HUES64 (cell line): ENCODE measurements around the gene RPRD1A. TPM values are rescaled to one million over a fixed set of nuclear protein-coding genes. Genes with fewer than 3 reads are reported as not detected.
"Not testable (repeated sequence)": the region's sequence is repeated elsewhere in the genome, so short reads cannot be mapped to it uniquely, and the experiment has no call there.

Source experiments
- H3K27ac ChIP-seq: 2 replicates; pipeline ENCODE4 v1.7.0; 2013; ENCODE audit warnings: low read depth, low read length, inconsistent platforms
- H3K27me3 ChIP-seq: 2 replicates; pipeline ENCODE4 v1.6.1; 2013; ENCODE audit warnings: mild to moderate bottlenecking, low read length; ENCODE audit not compliant: insufficient read depth
- H3K36me3 ChIP-seq: 2 replicates; pipeline ENCODE4 v1.6.1; 2013; ENCODE audit warnings: mild to moderate bottlenecking, low read length; ENCODE audit not compliant: insufficient read depth
- H3K4me1 ChIP-seq: 2 replicates; pipeline ENCODE4 v1.6.1; 2013; ENCODE audit warnings: mild to moderate bottlenecking, low read length, moderate library complexity; ENCODE audit not compliant: insufficient read depth
- H3K4me3 ChIP-seq: 2 replicates; pipeline ENCODE4 v1.5.1; 2013; ENCODE audit warnings: mild to moderate bottlenecking, low read length, moderate library complexity
- H3K9ac ChIP-seq: 2 replicates; pipeline ENCODE4 v1.6.1; 2013; ENCODE audit warnings: mild to moderate bottlenecking, low read depth, low read length
- H3K9me3 ChIP-seq: 2 replicates; pipeline ENCODE4 v1.6.1; 2013; ENCODE audit warnings: low read depth, low read length; ENCODE audit not compliant: insufficient read depth
- WGBS: fragments of 150-250, 120-280 bp; methylation state at CpG from one replicate; pipeline ENCODE4 v1.1.7; 2013; ENCODE audit warnings: missing lambda C conversion rate; 5-methylcytosine and 5-hydroxymethylcytosine counted together
- polyA plus RNA-seq, 2 experiments: library from polyadenylated mRNA; stranded (reverse); fragments of 50-300 nt; gene quantifications; one replicate each; pipeline ENCODE4 v1.2.3, GENCODE V29; 2013

RPRD1A gene, protein sequence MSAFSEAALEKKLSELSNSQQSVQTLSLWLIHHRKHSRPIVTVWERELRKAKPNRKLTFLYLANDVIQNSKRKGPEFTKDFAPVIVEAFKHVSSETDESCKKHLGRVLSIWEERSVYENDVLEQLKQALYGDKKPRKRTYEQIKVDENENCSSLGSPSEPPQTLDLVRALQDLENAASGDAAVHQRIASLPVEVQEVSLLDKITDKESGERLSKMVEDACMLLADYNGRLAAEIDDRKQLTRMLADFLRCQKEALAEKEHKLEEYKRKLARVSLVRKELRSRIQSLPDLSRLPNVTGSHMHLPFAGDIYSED
- 63.4 TPM for polyA plus RNA-seq (2013, experiment 1 of 2)
- 72.2 TPM for polyA plus RNA-seq (2013, experiment 2 of 2)

DNA sequence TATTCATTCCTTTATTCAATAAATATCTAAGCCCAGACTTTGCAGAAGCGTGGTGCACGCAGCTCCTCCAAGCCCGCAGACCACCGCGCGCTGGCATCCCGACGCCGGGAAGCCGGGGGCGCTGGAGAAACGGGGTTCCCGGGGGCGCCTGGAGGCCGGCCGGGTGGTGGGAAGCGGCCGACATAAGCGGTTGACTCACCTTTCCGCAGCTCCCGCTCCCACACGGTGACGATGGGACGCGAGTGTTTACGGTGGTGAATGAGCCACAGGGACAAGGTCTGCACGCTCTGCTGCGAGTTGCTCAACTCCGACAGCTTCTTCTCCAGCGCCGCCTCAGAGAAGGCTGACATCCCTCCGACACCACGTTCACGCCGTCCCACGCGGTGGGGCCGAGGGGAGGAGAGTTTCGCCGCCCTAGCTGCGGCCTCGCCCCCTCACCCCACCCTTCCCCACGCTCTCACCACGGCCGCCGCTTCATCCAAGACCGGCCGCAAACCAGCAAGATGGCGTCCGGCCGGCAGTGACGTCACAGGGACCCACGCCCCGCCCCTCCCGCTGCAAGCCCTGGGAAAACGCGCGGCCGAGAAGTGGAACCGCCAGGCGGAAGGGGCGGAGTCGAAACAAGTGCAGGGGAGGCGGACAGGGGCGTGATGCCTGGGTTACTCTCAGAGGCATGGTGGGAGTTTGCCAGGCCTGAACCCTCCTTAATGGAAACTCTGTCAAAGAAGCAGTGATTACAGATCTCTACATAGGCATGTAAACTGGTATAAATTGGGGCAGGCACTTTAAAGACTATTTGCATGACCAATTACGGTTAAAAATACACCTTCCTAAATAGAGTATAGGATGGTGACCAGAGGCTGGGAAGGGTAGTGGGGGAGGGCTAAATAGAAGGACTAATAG, at the start of gene RPRD1A:
Gene RPRD1A, minus strand, starts transcription at position 505 of the 903 bp plus-strand sequence. Its CDS starts 155 bp downstream, at position 350.
- peak within 1 kb of the TSS; percentile 93 for H3K9ac ChIP-seq
- H3K4me1 ChIP-seq = peaks cover 14% of the 10 kb centered on the region; the same call in 1 of the 2 replicates
- H3K9me3 ChIP-seq = no peaks in the 10 kb centered on the region
- WGBS = under 1% methylated on average over 65 of the region's 66 CpGs
- no peaks in the 10 kb centered on the region for H3K27me3 ChIP-seq
- peaks cover 5% of the 10 kb centered on the region for H3K36me3 ChIP-seq
- peak within 1 kb of the TSS; percentile 98 for H3K4me3 ChIP-seq
- peak within 1 kb of the TSS; percentile 81 for H3K27ac ChIP-seq

DNA sequence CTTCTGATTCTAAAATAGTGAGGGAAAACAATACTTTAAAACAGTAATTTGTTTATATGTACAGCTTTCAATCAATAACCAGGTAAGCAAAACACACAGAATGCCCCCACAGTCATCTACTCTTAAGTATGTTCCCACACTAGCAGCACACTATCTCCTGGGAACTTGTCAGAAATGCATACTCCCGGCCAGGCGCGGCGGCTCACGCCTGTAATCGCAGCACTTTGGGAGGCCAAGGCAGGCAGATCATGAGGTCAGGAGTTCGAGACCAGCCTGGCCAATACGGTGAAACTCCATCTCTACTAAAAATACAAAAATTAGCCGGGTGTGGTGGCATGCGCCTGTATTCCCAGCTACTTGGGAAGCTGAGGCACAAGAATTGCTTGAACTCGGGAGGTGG, 49.4 kb upstream of the RPRD1A start:
- H3K4me1 ChIP-seq, H3K9me3 ChIP-seq, H3K4me3 ChIP-seq, H3K27ac ChIP-seq, H3K27me3 ChIP-seq, H3K9ac ChIP-seq: not testable (repeated sequence)
- WGBS = 97% methylated on average over 11 of the region's 11 CpGs
- H3K36me3 ChIP-seq = peaks cover 94% of the 10 kb centered on the region

DNA sequence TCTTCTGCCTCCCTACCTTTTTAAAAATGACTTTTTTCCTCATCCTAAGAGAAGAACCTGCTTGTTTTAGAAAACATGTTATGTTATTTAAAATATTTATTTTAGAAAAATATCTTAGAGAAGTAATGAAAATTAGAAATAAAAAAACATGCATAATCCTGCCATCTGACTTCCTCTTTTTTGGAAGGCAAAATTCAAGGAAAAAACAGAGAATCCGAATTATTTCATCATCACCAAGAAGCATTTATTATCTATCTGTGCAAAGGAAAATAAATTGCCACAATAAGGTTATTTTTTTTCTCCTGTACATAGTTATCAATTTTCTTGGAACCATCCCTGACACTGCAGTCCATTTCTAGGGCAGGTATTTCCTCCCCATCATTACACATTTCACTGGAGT, 47.4 kb upstream of the RPRD1A start:
- H3K4me1 ChIP-seq = no peaks in the 10 kb centered on the region
- H3K27me3 ChIP-seq = no peaks in the 10 kb centered on the region
- no peaks in the 10 kb centered on the region for H3K9me3 ChIP-seq
- H3K27ac ChIP-seq = no peak overlapping the region
- H3K4me3 ChIP-seq = no peak overlapping the region
- no peak overlapping the region for H3K9ac ChIP-seq
- peaks cover 94% of the 10 kb centered on the region for H3K36me3 ChIP-seq
- 90% methylated on average over 1 of the region's 1 CpG for WGBS

DNA sequence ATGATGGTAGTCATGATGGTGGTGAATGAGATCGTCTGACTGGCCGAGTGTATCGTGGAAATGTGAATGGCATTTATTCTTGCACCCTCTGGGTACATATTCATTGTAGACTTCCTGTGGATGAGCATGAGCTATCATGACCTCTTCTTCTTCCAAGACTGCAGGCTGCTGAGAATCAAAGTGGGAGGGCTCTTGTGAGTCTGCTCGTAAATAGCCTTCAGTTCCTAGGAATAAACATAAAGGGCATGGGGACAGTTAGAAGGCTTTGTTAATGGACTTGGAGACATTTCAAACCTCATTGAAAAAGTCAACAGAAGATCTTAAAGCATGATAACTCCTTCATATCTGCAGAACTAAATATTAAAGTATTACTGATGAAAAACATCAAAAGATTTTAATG, 46.9 kb upstream of the RPRD1A start:
- Histone ChIP-seq H3K27me3 (no peaks in the 10 kb centered on the region), H3K27ac (no peak overlapping the region), H3K9me3 (no peaks in the 10 kb centered on the region), H3K36me3 (peaks cover 94% of the 10 kb centered on the region), H3K4me3 (no peak overlapping the region), H3K4me1 (no peaks in the 10 kb centered on the region), H3K9ac (no peak overlapping the region)
- 95% methylated on average over 4 of the region's 4 CpGs for whole genome bisulfite sequencing

DNA sequence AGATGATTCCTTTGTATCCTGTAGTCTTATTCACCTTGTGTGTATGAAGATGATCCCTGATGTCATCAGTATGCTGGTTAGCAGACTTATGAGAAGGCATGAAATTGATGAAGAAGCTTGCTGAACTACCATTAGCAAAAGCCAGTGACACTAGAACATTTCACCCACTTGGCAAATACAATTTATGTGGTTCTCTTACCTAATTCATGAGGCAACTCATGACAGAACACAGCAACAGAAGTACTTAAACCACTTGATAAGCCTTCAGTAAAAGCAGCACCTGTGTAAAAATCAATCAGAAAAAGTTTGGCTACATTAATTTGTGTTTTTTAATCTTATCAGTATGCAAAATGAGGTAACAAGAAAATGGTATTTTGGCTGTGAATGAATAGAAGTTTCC, 44.9 kb upstream of the RPRD1A start:
- Histone ChIP-seq H3K9ac (no peak overlapping the region), H3K4me3 (no peak overlapping the region), H3K9me3 (no peaks in the 10 kb centered on the region), H3K27me3 (no peaks in the 10 kb centered on the region), H3K4me1 (no peaks in the 10 kb centered on the region), H3K36me3 (peaks cover 89% of the 10 kb centered on the region), H3K27ac (no peak overlapping the region)

DNA sequence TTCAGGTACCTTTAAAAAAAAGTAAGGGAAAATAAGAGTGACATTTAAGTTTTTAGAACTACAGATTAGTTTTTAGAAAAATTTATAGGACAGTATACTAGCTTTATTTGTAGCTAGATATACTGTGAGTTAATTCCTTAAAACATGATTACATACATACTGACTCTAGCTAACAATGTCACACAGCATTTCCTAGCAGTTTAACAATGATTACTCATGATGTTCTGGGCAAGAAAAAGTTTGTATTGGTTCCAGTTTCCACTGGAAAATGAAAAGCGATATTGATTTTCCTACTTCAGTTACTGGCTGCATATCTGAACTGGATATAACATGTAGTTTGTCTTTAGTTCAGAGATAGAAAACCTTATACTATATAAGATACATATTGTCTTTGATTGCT, 42.4 kb upstream of the RPRD1A start:
- peaks cover 66% of the 10 kb centered on the region for H3K36me3 ChIP-seq
- no peak overlapping the region for H3K4me3 ChIP-seq
- H3K9me3 ChIP-seq = no peaks in the 10 kb centered on the region
- no peaks in the 10 kb centered on the region for H3K4me1 ChIP-seq
- no peak overlapping the region for H3K27ac ChIP-seq
- H3K27me3 ChIP-seq = no peaks in the 10 kb centered on the region
- no CpG with 5 or more reads among the region's 1 CpG for WGBS
- no peak overlapping the region for H3K9ac ChIP-seq

DNA sequence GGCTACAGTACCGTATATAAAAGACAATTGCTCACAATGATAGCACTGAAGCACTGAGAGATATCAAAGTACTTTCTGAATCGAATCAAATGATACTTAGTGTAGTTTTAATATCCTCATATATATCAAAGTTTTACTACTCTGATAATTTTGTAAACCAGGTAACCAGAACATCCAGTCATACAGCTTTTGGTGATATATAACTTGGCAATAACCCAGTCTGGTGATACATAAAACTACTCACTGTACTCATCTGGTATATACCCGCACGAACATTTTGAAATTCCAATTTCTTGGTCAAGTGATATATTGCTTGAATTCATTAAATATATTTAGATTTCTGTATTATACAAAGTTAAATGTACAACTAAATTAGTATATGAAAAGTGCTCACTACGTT, 41.2 kb upstream of the RPRD1A start:
- no peaks in the 10 kb centered on the region for H3K4me1 ChIP-seq
- no peaks in the 10 kb centered on the region for H3K27me3 ChIP-seq
- H3K4me3 ChIP-seq = no peak overlapping the region
- no peak overlapping the region for H3K27ac ChIP-seq
- H3K9ac ChIP-seq = no peak overlapping the region
- no peaks in the 10 kb centered on the region for H3K9me3 ChIP-seq
- WGBS = 100% methylated on average over 1 of the region's 5 CpGs
- H3K36me3 ChIP-seq = peaks cover 54% of the 10 kb centered on the region

DNA sequence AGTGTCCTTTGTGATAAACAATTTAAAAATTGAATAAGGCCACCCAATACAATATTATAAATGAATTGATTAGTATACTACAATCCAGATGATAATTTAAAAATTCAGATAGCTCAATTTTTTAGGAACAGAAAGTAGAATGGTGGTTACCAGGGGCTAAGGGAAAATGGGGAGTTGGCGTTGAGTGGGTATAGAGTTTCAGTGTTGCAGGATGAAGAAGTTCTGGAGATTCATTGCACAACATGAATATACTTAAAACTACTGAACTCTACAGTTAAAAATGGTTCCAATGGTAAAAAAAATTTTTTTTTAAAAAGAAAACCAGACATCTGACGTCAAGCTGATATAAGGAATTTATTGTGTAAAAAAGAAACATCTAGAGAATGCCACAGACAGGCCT, 40.8 kb upstream of the RPRD1A start:
- peaks cover 50% of the 10 kb centered on the region for H3K36me3 ChIP-seq
- H3K9me3 ChIP-seq = 0 out of 2 replicates have a peak, but pooled peaks cover 3% of the 10 kb centered on the region
- WGBS = 67% methylated on average over 1 of the region's 2 CpGs
- no peak overlapping the region for H3K27ac ChIP-seq
- H3K27me3 ChIP-seq = no peaks in the 10 kb centered on the region
- H3K4me1 ChIP-seq = no peaks in the 10 kb centered on the region
- H3K9ac ChIP-seq = no peak overlapping the region
- no peak overlapping the region for H3K4me3 ChIP-seq

DNA sequence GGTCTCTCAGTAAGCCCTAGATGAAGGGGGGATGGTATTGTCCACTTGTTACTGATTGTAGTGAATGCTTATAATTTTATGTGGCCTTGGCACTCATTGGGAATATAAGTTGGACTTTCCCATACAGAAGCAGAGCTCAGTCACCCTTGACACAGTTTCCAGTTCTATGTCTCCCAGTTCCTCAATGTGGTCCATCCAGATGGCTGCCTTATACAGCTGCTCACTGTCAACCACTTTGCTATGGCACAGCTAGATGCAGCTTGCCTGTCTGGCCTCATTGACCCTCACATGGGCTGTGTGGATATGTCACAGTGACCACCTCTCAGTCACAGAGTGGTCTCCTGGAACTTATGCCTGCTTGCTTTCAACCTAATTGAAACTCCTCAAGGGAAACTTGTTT, 40.1 kb upstream of the RPRD1A start:
- no peak overlapping the region for H3K27ac ChIP-seq
- H3K4me1 ChIP-seq = no peaks in the 10 kb centered on the region
- no peaks in the 10 kb centered on the region for H3K27me3 ChIP-seq
- H3K9ac ChIP-seq = no peak overlapping the region
- peaks cover 10% of the 10 kb centered on the region for H3K9me3 ChIP-seq
- no peak overlapping the region for H3K4me3 ChIP-seq
- peaks cover 43% of the 10 kb centered on the region for H3K36me3 ChIP-seq

DNA sequence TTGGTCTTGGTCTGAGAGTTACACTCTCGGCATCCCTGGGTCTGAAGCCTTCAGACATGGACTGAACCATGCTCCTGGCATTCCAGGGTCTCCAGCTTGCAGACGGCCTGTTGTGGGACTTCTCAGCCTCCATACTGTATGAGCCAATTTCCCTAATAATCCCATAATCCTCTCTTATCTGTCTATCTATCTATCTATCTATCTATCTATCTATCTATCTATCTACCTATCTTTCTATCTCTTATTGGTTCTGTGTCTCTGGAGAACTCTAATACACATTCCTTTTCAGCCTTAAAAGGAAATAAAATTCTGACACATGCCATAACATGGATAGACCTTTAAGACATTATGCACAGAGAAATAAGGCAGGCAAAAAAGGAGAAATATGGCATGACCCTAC, 37.4 kb upstream of the RPRD1A start:
- Histone ChIP-seq H3K27ac (no peak overlapping the region), H3K9ac (no peak overlapping the region), H3K36me3 (peaks cover 16% of the 10 kb centered on the region), H3K9me3 (peaks cover 20% of the 10 kb centered on the region), H3K4me1 (no peaks in the 10 kb centered on the region), H3K4me3 (no peak overlapping the region), H3K27me3 (no peaks in the 10 kb centered on the region)
- WGBS = 83% methylated on average over 2 of the region's 2 CpGs

DNA sequence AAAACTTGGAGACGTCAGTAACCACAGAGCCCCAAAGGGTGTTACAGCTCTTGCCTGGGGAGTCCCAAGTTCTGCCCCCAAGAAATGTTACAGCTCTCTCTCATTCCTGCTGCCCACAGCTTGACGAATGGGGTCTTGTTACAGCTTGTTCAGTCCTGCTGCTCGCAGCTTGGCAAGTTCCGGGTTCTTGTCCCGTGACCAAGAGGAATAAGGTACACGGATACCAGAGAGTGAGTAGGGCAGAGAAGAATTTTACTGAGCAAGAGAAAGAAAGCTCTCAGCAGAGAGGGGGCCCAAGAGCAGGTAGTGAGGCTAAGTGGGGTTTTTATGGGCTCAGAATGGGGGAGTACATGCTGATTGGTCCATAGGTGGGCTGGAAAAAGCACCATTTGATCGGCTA, 34.6 kb upstream of the RPRD1A start:
- H3K9me3 ChIP-seq = peaks cover 20% of the 10 kb centered on the region
- H3K4me1 ChIP-seq = no peaks in the 10 kb centered on the region
- 94% methylated on average over 7 of the region's 7 CpGs for WGBS
- no peaks in the 10 kb centered on the region for H3K27me3 ChIP-seq
- H3K27ac ChIP-seq = no peak overlapping the region
- no peak overlapping the region for H3K4me3 ChIP-seq
- H3K36me3 ChIP-seq = no peaks in the 10 kb centered on the region
- H3K9ac ChIP-seq = no peak overlapping the region
